Hepatocyte (in vitro differentiated cells): ENCODE results near the gene RIPK4.
A peak's percentile ranks its signal among the peaks of the same experiment; 100 is the strongest.

Source experiments
- CTCF ChIP-seq: fragments of 200-600 bp; sonication (generic); IDR thresholded peaks from 2 replicates; pipeline ENCODE4 v1.5.1; 2016; ENCODE audit warnings: antibody characterized with exemption, mild to moderate bottlenecking; ENCODE audit not compliant: poor library complexity
- EZH2 ChIP-seq: fragments of 200-600 bp; sonication (generic); IDR thresholded peaks from 2 replicates; pipeline ENCODE4 v1.6.1; 2016; ENCODE audit warnings: antibody characterized with exemption, mild to moderate bottlenecking, borderline replicate concordance
- EZH2phosphoT487 ChIP-seq: fragments of 200-600 bp; sonication (generic); IDR thresholded peaks from one replicate; pipeline ENCODE4 v1.6.1; 2018; ENCODE audit warnings: antibody characterized with exemption, mild to moderate bottlenecking, low read depth, moderate library complexity; ENCODE audit not compliant: unreplicated experiment, severe bottlenecking

GRCh38 chr21:41768437-41769042 lies 1.7 kb upstream of the RIPK4 start:
- TF ChIP-seq CTCF (peak; percentile 46), EZH2 (no peak), EZH2phosphoT487 (no peak)
